NCI-H2107 treated with DMSO at 0.1 percent for 48 hours (cell line): ENCODE results near the gene HPS6.

Experiments used
- DNase-seq: peaks from one replicate; lab custom pipeline; 2025; ENCODE audit not compliant: unreplicated experiment; lab: John Stamatoyannopoulos, UW

The HPS6 gene

GRCh38 chr10:102116656-102117055 is 51.5 kb downstream of the HPS6 start:
- DNase-seq = no peak
